SK-N-MC (cell line): ENCODE results near the gene PAK1IP1.

Experiments
- EZH2 ChIP-seq: fragments of 200-600 bp; sonication (generic); IDR thresholded peaks from one replicate; pipeline ENCODE4 v1.6.1; 2017; ENCODE audit warnings: antibody characterized with exemption
- FOXP2 ChIP-seq: optimal IDR thresholded peaks from 2 replicates; pipeline ENCODE3; 2011; ENCODE audit warnings: mild to moderate bottlenecking, moderate library complexity; ENCODE audit not compliant: insufficient read depth; ENCODE audit errors: extremely low read length, control extremely low read depth
- POLR2AphosphoS5 ChIP-seq: IDR thresholded peaks from 2 replicates; pipeline ENCODE4 v1.6.1; 2012; ENCODE audit warnings: mild to moderate bottlenecking, low read depth, low read length, borderline replicate concordance

DNA sequence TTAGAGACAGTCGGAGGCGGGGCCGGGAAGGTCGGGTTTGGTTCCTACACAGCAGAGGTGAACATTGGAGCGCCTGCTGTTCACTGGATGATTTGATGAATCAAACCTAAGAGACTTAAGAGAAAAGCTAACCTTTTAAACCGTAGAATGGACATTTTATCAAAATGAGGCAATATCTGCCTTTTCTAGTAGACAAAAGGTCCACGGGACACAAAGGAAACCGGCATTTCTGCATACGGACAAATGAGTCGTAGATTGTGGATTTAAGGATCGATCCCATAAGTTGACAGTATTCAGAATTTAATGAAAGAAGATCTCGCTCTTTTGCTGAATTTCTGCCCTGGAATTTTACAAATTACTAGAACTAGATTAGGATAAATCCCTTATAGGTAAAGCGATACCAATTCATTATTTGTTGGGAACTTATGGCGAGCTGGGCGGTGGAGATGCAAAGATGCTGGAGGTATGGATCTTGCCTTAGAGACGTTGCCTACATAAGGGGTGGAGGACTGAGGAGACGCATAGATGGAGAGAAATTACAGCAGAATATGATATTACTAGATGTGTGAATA is 400 bp downstream of the PAK1IP1 start:
- TF ChIP-seq EZH2 (no peak), POLR2AphosphoS5 (no peak), FOXP2 (no peak)
